CD4-positive, alpha-beta T cell treated with Interleukin-15 for 4 hours (primary cell): ENCODE data around the gene UBL3.

ENCODE experiments used
- DNase-seq: peaks from one replicate; pipeline ENCODE4 v3.0.0-alpha.2; 2020; ENCODE audit warnings: low spot score

UBL3 gene, protein sequence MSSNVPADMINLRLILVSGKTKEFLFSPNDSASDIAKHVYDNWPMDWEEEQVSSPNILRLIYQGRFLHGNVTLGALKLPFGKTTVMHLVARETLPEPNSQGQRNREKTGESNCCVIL

DNA sequence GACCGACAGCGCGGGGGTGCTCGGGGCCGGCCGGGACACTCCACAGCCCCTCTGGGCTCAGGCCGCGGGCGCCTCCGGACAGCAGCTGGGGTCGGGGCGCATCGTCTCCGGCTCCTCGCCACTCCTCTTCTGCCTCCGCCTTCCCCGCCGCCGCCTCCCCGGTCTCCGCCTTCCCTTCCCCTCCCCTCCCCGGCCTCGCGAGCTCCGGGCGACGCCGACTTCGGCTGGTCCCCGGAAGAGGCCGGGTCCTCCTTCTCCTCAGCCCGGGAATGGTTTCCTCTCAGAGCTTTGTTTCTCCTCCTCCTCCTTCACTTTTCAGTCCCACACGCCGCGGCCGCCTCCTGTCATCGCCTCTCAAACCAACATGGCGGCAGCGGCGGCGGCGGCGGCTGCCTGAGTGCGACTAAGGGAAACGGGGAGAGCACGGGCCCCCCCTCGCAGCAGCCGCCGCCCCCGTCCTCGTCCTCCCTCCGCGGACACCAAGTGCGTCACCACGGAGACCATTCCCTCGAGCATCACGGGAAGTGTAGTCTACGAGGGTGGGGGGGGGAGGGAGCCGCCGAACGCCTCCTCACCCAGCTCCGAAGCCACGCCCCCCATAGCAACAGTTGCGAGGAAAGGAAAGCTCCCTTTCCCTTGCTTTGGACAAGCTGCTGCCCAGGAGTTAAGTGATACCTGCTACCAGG is at the start of gene UBL3:
TSS of gene UBL3 (minus strand) at position 405 of the 686 bp plus-strand sequence. CDS start 1,079 bp downstream, outside the sequence.
- DNase-seq, result peak; percentile 93

GRCh38 chr13:29897102-29897501 is 46.7 kb upstream of the UBL3 start:
- DNase-seq, result no peak

GRCh38 chr13:29893438-29893837 is 43.0 kb upstream of the UBL3 start:
- DNase-seq, result no peak

DNA sequence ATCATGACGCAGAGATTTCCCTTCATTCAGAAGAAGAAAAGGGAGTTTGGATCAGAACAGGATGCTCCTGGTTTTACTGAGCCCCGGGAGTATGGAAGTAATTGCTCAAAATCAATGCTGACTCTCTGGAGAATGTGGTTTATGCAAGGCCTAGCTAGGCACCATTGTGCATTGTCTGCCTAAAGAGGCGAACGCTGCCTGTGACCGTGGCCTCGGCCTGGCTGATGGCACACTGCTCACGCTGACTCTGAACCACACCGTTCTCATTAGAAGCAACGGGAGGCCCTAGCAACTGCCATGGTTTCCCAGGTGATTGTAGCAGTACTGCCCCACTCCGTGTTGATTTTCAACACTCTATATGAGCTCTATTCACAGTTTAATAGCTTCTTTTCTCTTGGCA is 41.7 kb upstream of the UBL3 start:
- no peak for DNase-seq

DNA sequence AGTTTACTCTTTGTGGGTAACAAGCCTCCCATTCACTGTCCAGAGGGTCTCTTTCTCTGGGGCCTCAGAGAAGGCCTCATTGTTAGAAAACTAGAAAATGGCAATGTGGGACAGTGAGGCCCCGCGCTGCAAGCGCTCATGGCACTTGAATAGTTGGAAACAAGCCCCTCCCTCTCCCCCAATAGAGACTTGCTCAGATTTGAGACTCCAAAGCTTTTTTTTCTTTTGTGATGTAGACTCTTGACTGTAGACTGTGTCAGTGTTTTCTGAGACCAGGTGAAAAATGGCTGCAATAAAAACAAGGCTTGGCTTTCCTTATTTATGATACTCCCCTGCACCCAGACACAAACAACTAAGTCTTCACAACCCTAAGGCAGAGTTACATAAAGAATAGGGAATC is 38.7 kb upstream of the UBL3 start:
- DNase-seq, result no peak

GRCh38 chr13:29888306-29888705 is 37.9 kb upstream of the UBL3 start:
- no peak for DNase-seq

GRCh38 chr13:29887686-29888085 is 37.3 kb upstream of the UBL3 start:
- no peak for DNase-seq

DNA sequence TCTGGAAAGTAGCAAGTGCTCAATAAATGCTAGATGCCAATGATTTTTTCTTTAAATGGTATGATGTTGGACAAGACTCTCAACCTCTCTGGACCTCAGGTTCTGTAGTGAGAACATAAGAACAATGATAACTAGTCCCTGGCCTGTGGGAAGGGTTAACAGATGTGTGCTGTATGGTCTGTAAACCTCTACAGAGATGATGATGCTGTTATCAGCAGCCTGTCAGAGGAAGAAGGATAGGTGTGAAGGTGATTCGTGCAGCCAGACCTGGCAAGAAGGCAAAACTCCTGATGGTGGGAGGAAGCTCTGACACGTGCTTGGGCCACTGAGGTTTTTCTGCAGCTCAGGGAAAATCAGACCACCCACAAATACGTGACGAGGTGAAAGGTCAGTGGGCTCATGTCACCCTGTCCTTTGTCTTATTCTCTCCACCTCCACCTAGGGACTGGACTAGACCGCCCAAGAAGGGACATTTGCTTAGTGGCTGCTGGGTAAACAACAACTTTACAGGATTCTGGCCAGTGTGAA is 36.7 kb upstream of the UBL3 start:
- no peak for DNase-seq

GRCh38 chr13:29886446-29886845 is 36.0 kb upstream of the UBL3 start:
- DNase-seq, result peak; percentile 38

DNA sequence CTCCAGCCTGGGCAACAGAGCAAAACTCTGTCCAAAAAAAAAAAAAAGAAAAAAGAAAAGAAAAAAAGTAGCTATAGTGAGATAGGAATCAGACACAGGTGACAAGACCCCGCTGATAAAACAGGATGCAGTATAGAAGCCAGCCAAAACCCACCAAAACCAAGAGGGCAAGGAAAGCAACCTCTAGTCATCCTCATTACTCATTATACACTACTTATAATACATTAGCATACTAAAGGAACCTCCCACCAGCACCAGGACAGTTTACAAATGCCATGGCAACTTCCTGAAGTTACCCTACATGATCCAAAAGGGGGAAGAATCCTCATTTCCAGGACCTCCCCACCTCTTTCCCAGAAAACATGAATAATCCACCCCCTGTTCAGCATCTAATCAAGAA is 35.6 kb upstream of the UBL3 start:
- no peak for DNase-seq

- DNase-seq, result no peak
Measured at GRCh38 chr13:29884671-29885430, 34.4 kb upstream of the UBL3 start.

DNA sequence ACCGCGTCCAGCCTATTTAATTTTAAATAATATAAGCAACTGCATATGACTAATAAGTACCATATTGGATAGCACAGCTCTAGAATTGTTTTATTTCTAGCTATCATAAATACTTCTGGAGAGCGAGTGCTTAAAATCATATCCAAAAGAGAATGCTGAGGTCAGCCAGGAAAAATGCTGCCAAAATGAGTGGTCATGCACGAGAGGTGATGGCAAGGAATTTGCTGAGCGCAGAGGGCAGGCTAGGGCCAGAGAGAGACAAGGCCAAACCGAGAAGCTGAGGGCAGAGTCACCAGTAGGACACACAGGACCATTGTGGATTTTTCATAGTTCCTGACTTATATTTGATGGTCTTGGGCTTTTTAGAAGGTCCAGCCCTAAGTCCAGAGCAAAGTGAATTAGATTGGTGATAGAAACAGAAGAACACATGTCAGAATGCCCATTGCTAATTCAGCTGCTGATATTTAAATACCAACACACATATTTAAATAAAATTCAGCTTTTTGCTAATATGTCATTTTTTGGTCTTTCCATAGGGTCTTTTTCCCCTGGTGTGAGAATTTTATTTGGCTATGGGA is 33.6 kb upstream of the UBL3 start:
- no peak for DNase-seq

DNA sequence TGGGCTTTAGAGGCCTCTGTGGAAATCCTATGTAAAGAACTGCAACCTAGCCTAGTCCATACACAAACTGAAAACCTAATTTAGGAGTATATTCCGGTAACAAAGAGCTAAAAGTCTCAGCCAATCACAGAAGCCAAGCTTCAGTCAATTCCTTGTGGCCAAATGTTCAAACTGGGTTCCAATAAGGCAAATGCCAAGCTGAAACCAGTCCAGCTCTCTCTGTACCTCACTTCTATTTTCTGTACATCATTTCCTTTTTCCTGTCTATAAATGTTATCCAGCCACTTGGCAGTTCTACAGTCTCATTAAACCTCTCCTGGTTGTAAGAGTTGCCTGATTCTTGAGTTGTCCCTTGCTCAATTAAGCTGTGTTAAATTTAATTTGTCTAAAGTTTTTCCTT is 31.7 kb upstream of the UBL3 start:
- no peak for DNase-seq

DNA sequence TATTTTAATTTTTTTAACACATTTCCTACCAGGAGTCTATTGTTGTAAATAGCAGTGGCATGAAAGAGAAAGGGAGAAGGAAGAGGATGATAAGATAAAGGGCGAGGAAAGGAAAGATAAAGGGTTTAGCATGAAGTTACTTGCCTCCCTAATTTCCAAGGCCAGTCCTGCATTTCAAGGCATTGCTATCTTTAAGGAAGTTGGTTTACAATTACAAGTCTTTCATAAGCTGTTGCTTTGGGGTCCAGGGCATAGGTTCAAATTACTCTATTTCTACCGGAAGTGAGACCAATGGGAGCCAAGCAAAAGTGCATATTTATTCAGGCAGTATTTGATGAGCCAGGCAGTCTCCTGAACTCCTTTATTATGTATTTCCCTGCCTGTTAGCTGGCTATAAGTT is 27.7 kb upstream of the UBL3 start:
- DNase-seq, result no peak

DNA sequence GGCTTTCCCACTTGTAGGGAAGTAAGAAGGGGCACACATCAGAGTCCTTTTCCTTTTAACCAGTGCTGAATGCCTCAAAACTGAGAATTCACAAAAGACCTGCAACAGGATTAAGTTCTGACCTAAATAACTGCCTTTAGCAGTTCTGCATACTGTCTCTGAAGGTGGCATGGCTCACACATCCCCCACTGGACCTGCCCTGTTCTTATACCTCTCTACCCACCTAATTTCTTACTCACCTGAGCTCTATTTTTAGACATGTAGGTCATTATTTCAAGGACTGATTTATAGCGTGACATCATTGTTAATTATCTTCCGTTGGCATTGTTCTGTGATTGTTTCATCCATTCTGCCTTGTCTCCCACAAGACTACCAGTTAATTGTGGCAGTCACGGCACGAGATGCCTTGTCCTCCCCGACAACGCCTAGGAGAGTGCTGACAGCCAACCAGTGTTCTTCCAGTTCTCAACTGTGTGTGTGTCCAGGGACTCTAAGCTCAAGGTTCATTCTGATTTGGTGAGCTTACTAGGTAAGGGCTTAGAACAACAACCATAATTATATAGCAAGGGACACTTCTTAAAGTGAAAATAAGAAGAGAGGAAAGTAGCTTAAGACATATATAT is 27.1 kb upstream of the UBL3 start:
- no peak for DNase-seq

DNA sequence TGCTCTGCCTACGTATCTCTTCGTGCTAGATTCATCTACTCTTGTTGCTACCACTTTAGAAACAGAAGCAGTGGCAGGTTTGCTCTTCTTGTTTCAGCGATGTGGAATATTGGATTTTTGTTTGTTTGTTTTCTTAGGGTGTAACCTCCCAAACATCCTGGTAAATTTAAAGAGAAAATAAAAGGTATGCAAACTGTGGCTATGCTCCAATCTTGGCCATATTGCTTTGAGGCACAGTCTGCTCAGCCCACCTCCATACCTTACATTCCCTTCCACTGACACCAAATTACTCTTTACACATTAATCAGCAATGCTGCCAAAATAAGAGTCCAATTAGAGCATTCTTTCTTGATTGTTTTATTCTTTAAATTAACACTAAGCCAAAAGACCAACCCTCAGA is 25.2 kb upstream of the UBL3 start:
- no peak for DNase-seq

DNA sequence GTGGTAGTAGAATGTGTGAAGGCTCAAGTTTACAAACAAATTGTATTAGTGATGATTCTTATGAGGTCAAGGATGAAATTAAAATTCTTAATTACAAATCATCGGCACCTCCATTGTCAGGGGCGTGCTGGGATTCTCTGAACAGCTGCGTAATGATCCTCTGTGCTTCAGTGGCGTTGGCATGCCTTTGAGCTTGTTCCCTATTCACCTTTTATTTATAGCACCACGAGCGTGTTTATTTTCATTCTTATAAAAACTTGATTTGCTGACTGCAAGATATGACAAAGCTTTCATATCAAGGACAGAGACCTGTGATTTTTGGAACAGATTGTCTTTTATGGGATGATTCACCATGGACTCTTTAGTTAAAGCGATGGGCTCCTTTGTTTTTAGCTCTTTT is 18.2 kb upstream of the UBL3 start:
- DNase-seq, result no peak

DNA sequence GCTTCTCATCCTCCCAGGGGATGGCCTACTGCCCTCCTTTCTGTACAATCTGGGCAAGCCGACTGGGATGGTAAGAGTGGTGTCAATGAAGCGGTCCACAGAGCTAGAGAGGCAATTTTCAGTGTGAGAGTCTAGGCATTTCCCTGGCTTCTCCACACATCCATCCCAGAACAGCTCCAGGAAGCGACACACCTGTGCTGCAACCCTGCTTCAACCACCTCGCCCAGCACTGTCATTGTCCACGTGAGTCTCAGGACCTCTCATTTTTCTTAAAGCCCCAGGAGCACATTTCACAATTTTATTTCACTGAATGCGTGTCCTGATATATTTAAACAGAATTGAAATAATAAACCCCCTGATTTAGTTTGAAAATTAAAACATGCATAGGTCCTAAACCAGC is 15.5 kb upstream of the UBL3 start:
- no peak for DNase-seq

GRCh38 chr13:29861694-29862110 is 11.3 kb upstream of the UBL3 start:
- no peak for DNase-seq

- DNase-seq, result no peak
Measured at GRCh38 chr13:29859971-29860370, 9.6 kb upstream of the UBL3 start.

DNA sequence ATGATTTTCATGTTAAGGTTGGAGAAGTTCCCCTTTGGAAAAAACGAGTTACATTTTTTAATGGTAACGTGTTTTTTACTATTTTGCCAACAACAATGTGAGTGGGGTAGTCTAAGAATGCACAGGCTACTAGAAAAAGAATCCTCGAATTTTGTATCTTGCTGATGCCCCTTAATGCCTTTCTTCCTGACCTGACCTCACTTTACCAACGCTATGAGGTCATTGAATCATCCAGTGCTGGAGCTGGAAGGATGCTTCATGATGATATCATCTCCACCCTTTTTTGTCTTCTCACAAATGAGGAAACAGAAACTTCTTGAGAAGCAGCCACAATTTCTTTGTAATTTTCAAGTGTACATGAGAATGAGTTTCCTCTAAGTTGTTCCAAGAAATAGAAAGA is 8.2 kb upstream of the UBL3 start:
- no peak for DNase-seq

GRCh38 chr13:29858231-29858630 is 7.8 kb upstream of the UBL3 start:
- no peak for DNase-seq
